Pancreas (tissue), 10 donors: ENCODE results near the gene ARPC4. TPM values are rescaled to one million over a fixed set of nuclear protein-coding genes. Genes with fewer than 3 reads are reported as not detected.
A peak's percentile ranks its signal among the peaks of the same experiment; 100 is the strongest.

Source experiments
- ATAC-seq, 4 donors: fragments of 200-7000 bp; cut with Tn5 transposase; one replicate each; pipeline versions ENCODE4 v1.8.0 to v1.9.1; 2020; ENCODE audit warnings: mild to moderate bottlenecking in 4 of 4, moderate library complexity in 4 of 4
- DNase-seq, 6 donors: peaks; one replicate each; pipeline ENCODE4 v3.0.0-alpha.2; 2020
- FAIRE-seq: peaks from 2 replicates; lab custom pipeline; 2012; peaks lifted over from hg19 to GRCh38; lab: Jason Lieb, UNC
- H3K27ac ChIP-seq, 4 donors: fragments of 200-600 bp; sonication (generic); 1 replicate in 3 of 4; 2 replicates in 1 of 4; pipeline versions ENCODE4 v1.5.0 to v1.8.0; 2020
- H3K27me3 ChIP-seq, 4 donors: fragments of 200-600 bp; one replicate each; pipeline ENCODE4 v1.8.0; 2021
- H3K36me3 ChIP-seq, 3 donors: fragments of 200-600 bp; sonication (generic) in 1 of 3; one replicate each; pipeline versions ENCODE4 v1.5.0 to v1.8.0; 2020 to 2021
- H3K4me1 ChIP-seq, 3 donors: fragments of 200-600 bp; one replicate each; pipeline ENCODE4 v1.8.0; 2021
- H3K4me3 ChIP-seq, 4 donors: fragments of 200-600 bp; sonication (generic) in 2 of 4; one replicate each; pipeline versions ENCODE4 v1.5.0 to v1.8.0; 2020 to 2021
- H3K9me3 ChIP-seq, 4 donors: fragments of 200-600 bp; one replicate each; pipeline ENCODE4 v1.8.0; 2021
- WGBS, 2 donors: extraction: QIAGEN DNeasy Blood & Tissue Kit; methylation state at CpG; one replicate each; pipeline ENCODE4 v1.1.7; 2013; 5-methylcytosine and 5-hydroxymethylcytosine counted together
- intact Hi-C, 3 donors: fragments of 100-400 bp; cut with DNase I; formaldehyde crosslinking; loops; one replicate each; pipeline versions ENCODE4 v1.11.1 to v1.14.2; 2022
- polyA plus RNA-seq, 2 donors: library from polyadenylated mRNA; stranded (reverse); fragments of 200-250 nt; gene quantifications; one replicate each; pipeline ENCODE4 v1.2.3, GENCODE V29; 2013
- total RNA-seq, 6 donors: library from RNA; stranded (reverse); fragmentation: NEBNext Ultra II Directional in 4 of 6; extraction: Animal tissue kit (Norgen Biotek cat#: 25700) in 4 of 6; gene quantifications; one replicate each; pipeline versions ENCODE4 v1.2.1 to v1.2.4, GENCODE V29; 2021 to 2023
- TF ChIP-seq, protein P1 (sequence below), 4 donors: fragments of 200-600 bp; sonication (generic) in 3 of 4; IDR thresholded peaks; one replicate each; pipeline versions ENCODE4 v1.5.0 to v1.8.0; 2021; ENCODE audit warnings: antibody characterized with exemption in 4 of 4
- donor health status: healthy with polysubstance abuse.
- donor health status: DM: no; HTN: no; CAD: no; lungs with moderate emphysema.
- donor health status: DM: no; HTN: no; CAD: no.
- donor health status: control.
- donor health status: control.
- donor health status: Bipolar disorder and iron deficiency.
- donor health status: DM: yes; HTN: yes; CAD: no.
- donor health status: DM: no; HTN: no; CAD: no.
- donor health status: DM: no; HTN: no; CAD: no.
- donor health status: DM: yes; HTN: yes; CAD: no.

The ARPC4 gene
- total and polyA plus RNA-seq, 8 donors, result 35.0 to 72.6 (median 46.8) TPM

DNA sequence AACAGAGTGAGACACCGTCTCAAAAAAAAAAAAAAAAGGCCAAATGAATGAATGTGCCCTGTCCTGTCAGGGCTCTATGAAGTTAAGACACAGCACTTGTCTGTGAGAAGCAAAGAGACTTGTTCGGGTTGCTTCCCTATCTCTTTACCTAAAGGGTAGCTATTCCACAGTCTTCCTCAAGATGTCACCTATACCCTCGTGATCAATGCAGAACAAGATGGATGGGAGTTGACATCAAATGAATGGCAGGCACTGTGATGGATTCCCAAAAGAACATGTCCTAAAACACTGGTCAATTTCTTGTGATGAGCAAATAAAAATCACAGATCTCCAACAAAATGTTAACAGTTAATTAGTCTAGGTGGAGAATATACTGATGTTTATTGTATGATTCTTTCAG is 10.1 kb upstream of the ARPC4 start:
- 38 to 43% methylated on average over 3 of the region's 3 CpGs for WGBS, 2 donors
- Histone ChIP-seq H3K9me3 (no peaks in the 10 kb centered on the region), H3K4me3 (no peak overlapping the region), H3K27ac (no peak overlapping the region), H3K4me1 (no peaks in the 10 kb centered on the region), H3K36me3 (peaks cover 0 to 36% (median 0%) of the 10 kb centered on the region in 3 donors), H3K27me3 (no peaks in the 10 kb centered on the region)
- intact Hi-C loops, result no loop called here
- ATAC-seq (no peak), DNase-seq (no peak), FAIRE-seq (no peak)
- TF ChIP-seq, protein P1, sequence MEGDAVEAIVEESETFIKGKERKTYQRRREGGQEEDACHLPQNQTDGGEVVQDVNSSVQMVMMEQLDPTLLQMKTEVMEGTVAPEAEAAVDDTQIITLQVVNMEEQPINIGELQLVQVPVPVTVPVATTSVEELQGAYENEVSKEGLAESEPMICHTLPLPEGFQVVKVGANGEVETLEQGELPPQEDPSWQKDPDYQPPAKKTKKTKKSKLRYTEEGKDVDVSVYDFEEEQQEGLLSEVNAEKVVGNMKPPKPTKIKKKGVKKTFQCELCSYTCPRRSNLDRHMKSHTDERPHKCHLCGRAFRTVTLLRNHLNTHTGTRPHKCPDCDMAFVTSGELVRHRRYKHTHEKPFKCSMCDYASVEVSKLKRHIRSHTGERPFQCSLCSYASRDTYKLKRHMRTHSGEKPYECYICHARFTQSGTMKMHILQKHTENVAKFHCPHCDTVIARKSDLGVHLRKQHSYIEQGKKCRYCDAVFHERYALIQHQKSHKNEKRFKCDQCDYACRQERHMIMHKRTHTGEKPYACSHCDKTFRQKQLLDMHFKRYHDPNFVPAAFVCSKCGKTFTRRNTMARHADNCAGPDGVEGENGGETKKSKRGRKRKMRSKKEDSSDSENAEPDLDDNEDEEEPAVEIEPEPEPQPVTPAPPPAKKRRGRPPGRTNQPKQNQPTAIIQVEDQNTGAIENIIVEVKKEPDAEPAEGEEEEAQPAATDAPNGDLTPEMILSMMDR (IDR thresholded peaks at IDR 0.05), result no peak

DNA sequence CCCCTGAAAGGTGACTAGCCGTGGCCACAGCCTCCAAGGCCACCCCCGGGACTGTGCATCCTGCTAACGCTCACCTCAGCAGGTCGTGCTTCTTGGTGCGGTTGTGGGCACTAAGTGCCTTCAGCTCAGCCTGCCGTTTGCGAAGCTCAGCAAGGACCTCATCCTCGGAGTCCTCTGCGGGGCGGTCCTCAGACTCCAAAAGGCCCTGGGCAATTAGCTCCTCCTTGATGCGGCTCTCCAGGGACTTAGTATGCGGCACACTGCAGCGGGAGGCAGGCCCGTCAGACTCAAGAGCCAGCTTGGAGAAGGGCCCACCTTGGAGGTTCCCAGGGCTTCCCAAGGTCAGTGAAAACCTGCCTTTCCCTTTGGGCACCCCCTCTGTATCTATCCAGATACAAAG is 8.9 kb upstream of the ARPC4 start:
- TF ChIP-seq, protein P1 (IDR thresholded peaks at IDR 0.05), result no peak
- Histone ChIP-seq H3K9me3 (no peaks in the 10 kb centered on the region), H3K27ac (no peak overlapping the region), H3K4me1 (no peaks in the 10 kb centered on the region), H3K4me3 (no peak overlapping the region), H3K36me3 (peaks cover 0 to 36% (median 0%) of the 10 kb centered on the region in 3 donors), H3K27me3 (no peaks in the 10 kb centered on the region)
- 91 to 96% methylated on average over 14 of the region's 14 CpGs for WGBS, 2 donors
- no peak for ATAC-seq
- no peak for DNase-seq
- intact Hi-C loops, result no loop called here
- no peak for FAIRE-seq

DNA sequence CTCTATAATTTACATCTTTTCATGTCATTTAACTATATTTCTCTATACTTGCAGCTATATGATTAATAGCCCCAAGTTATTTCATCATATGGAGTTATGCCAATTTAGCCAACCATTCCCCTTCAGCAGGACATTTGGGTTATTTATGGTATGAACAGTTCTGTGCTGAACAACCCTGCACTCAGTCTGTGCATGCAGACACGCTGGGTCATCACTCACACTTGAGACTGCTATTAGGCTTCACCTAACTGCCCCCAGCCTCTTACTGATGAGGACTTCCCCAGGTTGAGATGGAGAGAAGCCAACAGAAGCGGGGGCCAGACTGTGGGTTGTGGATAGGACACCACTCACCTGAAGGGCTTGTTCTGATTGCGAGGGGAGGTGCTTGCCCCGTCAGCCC is 7.9 kb upstream of the ARPC4 start:
- H3K4me3 ChIP-seq, result no peak overlapping the region

DNA sequence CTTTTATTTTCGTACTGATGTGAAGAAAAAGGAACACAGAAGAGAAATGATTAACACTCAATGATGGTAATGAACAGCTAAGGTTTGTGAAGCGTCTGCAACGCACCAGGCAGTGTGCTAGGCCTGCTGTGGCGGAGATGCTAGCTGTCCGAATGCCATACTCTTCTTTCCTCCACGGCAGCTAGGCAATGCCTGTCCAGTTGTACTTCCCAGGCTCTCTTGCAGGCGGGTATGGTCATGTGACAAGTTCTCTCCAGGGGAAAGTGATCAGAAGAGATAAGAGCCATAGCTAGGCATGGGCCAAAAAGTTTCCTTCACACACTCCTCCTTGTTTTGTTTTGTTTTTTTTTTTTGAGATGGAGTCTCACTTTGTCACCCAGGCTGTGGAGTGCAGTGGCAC is 7.3 kb upstream of the ARPC4 start:
- intact Hi-C loops, result no loop called here
- H3K36me3 ChIP-seq, result peaks cover 0 to 36% (median 0%) of the 10 kb centered on the region in 3 donors
- ATAC-seq, result peak in 1 of 4 donors; percentile 23
- no peaks in the 10 kb centered on the region for H3K9me3 ChIP-seq
- H3K4me3 ChIP-seq, result no peak overlapping the region
- no peak for FAIRE-seq
- TF ChIP-seq, protein P1 (IDR thresholded peaks at IDR 0.05), result no peak
- H3K4me1 ChIP-seq, result no peaks in the 10 kb centered on the region
- no peak overlapping the region for H3K27ac ChIP-seq
- DNase-seq, result no peak
- WGBS, 2 donors, result 68 to 77% methylated on average over 7 of the region's 7 CpGs
- no peaks in the 10 kb centered on the region for H3K27me3 ChIP-seq

More for the DNA sequence above, 7.9 kb upstream of the ARPC4 start:
- Histone ChIP-seq H3K27me3 (no peaks in the 10 kb centered on the region), H3K4me1 (no peaks in the 10 kb centered on the region), H3K9me3 (no peaks in the 10 kb centered on the region), H3K36me3 (peaks cover 0 to 36% (median 0%) of the 10 kb centered on the region in 3 donors), H3K27ac (no peak overlapping the region)
- WGBS, 2 donors, result 89 to 93% methylated on average over 4 of the region's 4 CpGs
- ATAC-seq (no peak), DNase-seq (no peak), FAIRE-seq (no peak)
- TF ChIP-seq, protein P1 (IDR thresholded peaks at IDR 0.05), result no peak
- intact Hi-C loops, result no loop called here

DNA sequence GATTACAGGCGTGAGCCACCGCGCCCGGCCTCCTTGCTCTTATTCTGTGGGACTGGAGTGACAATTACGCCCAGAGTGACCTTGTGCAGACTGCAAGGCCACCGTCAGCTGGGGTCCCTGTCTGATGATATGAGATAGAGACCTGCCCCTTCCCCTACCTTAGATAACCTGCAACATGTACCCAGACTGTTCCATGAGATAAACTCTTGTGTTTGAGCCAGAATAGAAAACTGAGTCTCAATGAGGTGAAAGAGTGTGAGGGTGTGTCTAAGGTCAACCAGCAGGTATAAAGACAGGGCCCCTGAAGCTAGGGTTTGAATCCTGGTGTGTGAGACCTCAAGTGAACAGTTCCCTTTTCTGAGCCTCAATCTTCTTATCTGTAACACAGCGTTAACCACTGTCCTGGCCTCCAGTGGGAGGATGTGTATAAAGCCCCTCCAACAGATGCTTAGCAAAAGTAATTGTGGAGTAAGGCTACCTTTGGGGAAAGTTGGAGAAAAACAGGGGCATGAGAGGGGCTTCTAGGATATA is 6.6 kb upstream of the ARPC4 start:
- peaks cover 0 to 36% (median 0%) of the 10 kb centered on the region in 3 donors for H3K36me3 ChIP-seq
- ATAC-seq, result no peak
- WGBS, 2 donors, result 90 to 93% methylated on average over 7 of the region's 7 CpGs

More for the DNA sequence above, 6.6 kb upstream of the ARPC4 start:
- Histone ChIP-seq H3K4me3 (no peak overlapping the region), H3K27me3 (no peaks in the 10 kb centered on the region), H3K27ac (no peak overlapping the region), H3K4me1 (no peaks in the 10 kb centered on the region), H3K9me3 (no peaks in the 10 kb centered on the region)
- intact Hi-C loops, result no loop called here
- FAIRE-seq, result no peak
- TF ChIP-seq, protein P1 (IDR thresholded peaks at IDR 0.05), result no peak
- no peak for DNase-seq
